OCI-LY1 (cell line): ENCODE data around the gene RNF144A.

Experiments
- EZH2 ChIP-seq: fragments of 200-600 bp; sonication (generic), shearing (Covaris generic); IDR thresholded peaks from 2 replicates; pipeline ENCODE4 v1.8.0; 2017; ENCODE audit warnings: borderline replicate concordance, mixed run types, mild to moderate bottlenecking, antibody characterized with exemption, low read length, moderate library complexity, mixed read lengths
- TF ChIP-seq, protein P1 (sequence below): fragments of 200-600 bp; sonication (generic), shearing (Covaris generic); IDR thresholded peaks from 2 replicates; pipeline ENCODE4 v1.5.1; 2017; ENCODE audit warnings: mild to moderate bottlenecking, antibody characterized with exemption, low read length, moderate library complexity, mixed read lengths

- TF ChIP-seq, protein P1, sequence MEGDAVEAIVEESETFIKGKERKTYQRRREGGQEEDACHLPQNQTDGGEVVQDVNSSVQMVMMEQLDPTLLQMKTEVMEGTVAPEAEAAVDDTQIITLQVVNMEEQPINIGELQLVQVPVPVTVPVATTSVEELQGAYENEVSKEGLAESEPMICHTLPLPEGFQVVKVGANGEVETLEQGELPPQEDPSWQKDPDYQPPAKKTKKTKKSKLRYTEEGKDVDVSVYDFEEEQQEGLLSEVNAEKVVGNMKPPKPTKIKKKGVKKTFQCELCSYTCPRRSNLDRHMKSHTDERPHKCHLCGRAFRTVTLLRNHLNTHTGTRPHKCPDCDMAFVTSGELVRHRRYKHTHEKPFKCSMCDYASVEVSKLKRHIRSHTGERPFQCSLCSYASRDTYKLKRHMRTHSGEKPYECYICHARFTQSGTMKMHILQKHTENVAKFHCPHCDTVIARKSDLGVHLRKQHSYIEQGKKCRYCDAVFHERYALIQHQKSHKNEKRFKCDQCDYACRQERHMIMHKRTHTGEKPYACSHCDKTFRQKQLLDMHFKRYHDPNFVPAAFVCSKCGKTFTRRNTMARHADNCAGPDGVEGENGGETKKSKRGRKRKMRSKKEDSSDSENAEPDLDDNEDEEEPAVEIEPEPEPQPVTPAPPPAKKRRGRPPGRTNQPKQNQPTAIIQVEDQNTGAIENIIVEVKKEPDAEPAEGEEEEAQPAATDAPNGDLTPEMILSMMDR: no peak
- TF ChIP-seq EZH2: no peak
Measured at GRCh38 chr2:6887751-6888192, 29.4 kb upstream of the RNF144A start.
